ENCODE data around the gene JAZF1. TPM values are rescaled to one million over a fixed set of nuclear protein-coding genes. Genes with fewer than 3 reads are reported as not detected.

Gene JAZF1
- total RNA-seq, 1 donor from 2014 or later = 3.9 TPM

Other genes with a start within 250 kb of the JAZF1 start
- not detected in 2 replicates for gene CREB5, start 231.7 kb upstream of the JAZF1 start, total RNA-seq